HG03432 (cell line): ENCODE results near the gene SELENOT.
"Not testable (repeated sequence)": the region's sequence is repeated elsewhere in the genome, so short reads cannot be mapped to it uniquely, and the experiment has no call there.

Source experiments
- ATAC-seq: cut with Tn5 transposase; IDR thresholded peaks from one replicate; pipeline ENCODE4 v1.9.1; 2021; ENCODE audit warnings: mild to moderate bottlenecking, moderate library complexity; ENCODE audit not compliant: unreplicated experiment

The SELENOT gene

DNA sequence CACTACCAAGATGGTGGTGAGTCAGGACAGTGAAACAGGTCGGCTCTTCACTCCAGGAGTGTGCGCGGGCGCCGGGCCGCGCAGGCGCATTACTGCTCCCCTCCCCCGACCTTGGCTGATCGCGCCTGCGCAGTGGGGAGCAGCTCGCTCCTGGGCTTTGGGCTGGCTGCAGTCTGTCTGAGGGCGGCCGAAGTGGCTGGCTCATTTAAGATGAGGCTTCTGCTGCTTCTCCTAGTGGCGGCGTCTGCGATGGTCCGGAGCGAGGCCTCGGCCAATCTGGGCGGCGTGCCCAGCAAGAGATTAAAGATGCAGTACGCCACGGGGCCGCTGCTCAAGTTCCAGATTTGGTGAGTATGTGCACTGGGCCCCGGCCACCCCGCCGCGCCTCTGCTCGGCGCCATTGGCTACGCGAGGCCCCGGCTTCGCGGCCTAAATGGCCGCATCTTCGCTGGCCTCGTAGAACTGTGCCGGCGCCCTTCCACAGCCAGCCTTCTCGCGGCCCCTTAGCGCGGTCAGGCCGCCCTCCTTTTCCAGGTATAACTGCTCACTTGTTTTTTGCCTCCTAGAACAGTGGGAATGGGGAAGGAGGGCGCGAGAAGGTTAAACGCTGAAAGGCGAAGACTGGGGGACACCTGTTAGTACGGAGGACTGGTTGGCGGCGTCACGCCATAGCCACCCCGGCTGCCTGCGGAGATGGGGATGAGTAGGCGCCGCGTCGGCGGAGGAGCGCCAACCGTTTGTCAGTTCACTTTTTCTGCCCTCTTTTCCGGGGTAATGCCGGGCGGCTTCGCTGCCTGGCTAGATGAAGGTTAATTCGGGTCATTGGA lies at the start of gene SELENOT:
Gene SELENOT, plus strand, starts transcription at position 169 of the 827 bp plus-strand sequence. Its CDS starts 42 bp downstream, at position 211.
- ATAC-seq = peak; percentile 59

DNA sequence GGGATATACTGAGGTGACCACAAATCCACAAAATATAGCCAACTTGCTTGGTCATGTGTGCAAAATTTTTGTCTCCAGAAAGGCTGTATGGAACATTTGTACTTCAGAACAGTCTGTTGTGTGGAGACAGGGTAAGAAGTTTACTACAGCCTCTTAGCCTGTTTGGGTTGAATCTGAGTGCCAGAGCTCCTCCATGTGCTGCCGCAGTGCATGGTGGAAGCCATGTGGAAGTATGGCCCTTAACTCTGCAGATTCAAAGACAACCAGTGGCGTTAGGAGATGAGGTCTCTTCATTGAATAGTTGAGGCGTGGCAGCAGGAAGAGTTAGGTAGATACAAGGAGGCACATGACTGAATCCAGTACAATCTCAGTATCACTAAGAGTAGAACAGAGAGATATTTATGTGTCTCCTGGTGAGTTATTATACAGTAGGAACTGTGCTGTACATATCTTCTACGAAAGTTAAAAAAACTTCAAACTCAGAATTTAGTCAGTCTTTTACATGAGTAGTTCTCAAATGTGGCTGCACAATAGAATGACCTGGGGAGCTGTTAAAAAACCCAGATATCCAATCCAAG lies 47.2 kb upstream of the SELENOT start:
- ATAC-seq = no peak

DNA sequence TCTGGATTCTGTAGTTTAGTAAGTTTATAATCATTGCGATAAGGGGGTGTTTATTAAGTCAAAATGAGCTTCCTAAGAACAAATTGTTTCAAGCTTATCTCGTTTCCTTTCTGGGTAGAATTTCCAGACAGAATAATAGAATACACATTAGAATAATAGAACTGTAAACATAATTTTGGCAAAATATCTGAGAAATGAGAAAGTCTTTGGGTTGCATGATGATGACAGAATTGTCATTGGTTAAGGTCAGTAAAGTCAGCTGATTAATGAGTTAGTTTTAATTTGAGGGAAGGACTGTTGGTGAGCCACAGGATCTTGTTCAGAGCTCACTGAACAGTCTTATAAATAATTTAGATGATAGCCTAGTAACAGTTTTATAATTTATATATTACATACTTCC lies 46.3 kb upstream of the SELENOT start:
- no peak for ATAC-seq

DNA sequence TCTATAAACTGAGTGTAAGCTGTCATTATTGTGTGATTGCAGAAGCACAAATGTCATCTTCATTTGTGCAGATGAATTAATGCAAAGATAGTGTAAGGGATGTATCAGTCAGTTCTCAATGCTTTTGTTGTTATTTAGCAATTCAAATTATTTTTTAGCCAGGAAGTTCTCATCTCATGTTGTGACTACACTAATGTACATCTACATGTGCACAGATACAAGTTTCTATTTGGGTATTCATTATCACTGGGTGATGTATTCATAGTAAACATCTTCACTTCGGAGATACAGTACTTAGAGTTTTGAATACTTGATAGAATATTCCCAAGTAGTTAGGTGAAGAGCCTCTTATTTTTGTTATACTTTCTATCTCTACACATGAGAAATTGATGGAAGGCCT lies 45.4 kb upstream of the SELENOT start:
- no peak for ATAC-seq

DNA sequence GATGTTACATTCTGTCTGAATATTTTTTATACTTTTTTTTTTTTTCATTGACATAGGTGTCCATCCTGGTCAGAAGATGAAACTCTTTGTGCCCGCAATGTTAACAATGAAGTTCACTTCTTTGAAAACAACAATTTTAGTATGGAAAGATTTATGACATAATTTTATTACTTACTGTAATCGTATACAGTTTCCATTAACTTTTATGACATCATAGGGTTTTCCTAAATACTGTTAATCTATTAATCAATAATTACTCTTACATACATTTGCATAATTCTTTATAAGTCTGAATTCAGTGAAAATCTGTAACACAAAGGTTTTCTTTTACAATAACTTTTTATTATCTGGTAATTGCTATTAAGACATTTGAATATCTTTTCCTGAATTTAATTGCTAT lies 38.9 kb upstream of the SELENOT start:
- no peak for ATAC-seq

- ATAC-seq = no peak
Measured at GRCh38 chr3:150567328-150567727, 35.8 kb upstream of the SELENOT start.

GRCh38 chr3:150577855-150578254 lies 25.3 kb upstream of the SELENOT start:
- ATAC-seq = no peak

- no peak for ATAC-seq
Measured at GRCh38 chr3:150581174-150581573, 21.9 kb upstream of the SELENOT start.

DNA sequence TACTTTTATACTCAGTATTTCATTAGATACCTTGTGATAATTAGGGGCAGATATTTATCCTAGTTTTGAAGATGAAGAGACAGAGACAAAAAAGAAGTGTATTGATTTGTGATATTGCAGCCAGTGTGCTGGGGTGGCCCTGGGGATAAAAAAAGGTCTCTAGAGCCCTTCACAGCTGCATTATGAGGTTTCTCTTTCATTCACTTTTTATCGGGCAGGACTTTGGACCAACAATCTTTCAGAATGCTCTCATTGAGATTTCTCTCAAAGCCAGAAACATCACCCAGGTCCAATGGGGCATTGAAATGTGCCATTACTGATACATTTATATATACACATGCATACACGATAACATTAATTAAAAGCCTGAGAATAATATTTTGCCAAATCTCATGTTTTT lies 20.5 kb upstream of the SELENOT start:
- ATAC-seq = peak; percentile 78

GRCh38 chr3:150583028-150583427 lies 20.1 kb upstream of the SELENOT start:
- ATAC-seq = peak; percentile 73

DNA sequence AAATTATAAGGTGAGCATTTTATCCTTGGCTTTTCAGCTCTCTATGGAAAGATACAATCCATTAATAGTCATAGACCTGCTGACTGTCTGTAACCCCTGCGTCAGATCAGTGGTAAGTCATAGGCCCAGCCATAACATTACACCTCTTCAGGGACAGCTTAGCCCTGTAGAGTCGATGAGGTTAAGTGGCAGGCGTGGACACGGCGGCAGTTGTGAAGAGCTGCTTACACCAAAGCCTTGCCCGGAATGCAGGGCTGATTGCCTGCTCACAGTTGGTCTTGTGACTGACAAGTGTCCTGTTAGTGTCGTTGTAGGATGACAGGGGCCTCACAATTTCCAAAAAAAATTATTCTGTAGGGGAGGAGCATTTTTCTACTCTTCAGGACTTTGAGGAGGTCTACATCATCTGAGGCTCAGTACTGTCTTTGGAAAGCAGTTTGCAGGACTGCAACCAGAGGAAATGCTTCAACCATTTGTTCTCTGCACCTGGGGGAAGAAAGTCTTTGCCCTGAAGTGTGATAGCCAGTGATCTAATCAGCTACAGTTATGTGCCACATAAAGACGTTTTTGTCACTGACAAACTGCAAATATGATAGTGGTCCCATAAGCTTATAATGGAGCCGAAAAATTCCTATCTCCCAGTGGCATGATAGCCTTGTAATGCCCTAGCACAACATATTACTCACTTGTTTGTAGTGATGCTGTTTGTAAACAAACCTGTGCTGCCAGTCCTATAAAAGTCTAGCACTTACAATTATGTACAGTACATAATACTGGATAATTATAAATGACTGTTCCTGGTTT lies 14.9 kb upstream of the SELENOT start:
- ATAC-seq = no peak

DNA sequence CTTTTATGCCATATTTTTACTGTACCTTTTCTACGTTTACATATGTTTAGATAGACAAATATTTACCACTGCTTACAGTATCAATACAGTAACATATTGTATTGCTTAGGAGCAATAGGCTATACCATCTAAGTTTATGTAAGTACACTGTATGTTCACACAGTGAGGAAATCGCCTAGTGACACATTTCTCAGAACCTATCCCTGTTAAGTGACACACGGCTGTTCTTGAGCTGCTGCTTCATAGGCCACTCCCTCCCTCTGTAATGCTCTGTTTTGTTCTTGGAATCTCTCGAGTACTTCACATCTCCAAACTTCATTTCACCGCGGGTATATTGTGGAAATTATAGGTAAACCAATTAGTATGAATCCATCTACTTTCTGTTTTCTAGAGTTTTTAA lies 13.4 kb upstream of the SELENOT start:
- ATAC-seq = no peak

- no peak for ATAC-seq
Measured at GRCh38 chr3:150594150-150594549, 9.0 kb upstream of the SELENOT start.

GRCh38 chr3:150597646-150598045 lies 5.5 kb upstream of the SELENOT start:
- no peak for ATAC-seq

GRCh38 chr3:150599611-150600297 lies 3.4 kb upstream of the SELENOT start:
- peak; percentile 23 for ATAC-seq

DNA sequence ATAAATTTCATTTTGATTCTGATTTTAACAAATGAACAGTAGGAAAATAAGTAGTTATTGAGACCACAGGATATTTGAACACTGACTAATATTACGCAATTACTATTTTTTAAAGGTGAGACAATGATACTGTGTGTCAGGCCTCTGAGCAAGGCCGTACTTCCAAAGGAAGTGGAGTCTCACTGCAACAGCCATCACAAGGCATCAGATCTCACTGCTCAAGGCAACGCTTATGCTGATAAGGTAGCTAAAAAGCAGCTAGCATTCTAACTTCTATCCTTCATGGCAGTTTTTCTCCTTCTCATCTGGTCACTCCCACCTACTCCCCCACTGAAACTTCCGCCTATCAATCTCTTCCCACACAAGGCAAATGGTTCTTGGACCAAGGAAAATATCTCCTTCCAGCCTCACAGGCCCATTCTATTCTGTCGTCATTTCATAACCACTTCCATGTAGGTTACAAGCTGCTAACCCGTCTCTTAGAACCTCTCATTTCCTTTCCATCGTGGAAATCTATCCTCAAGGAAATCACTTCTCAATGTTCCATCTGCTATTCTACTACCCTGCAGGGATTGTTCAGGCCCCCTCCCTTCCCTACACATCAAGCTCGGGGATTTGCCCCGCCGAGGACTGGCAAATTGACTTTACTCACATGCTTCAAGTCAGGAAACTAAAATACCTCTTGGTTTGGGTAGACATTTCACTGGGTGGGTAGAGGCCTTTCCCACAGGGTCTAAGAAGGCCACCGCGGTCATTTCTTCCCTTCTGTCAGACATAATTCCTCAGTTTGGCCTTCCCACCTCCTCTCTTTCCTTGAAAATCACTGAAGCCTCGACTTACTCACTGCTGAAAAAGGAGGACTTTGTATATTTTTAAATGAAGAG lies 2.2 kb upstream of the SELENOT start:
- ATAC-seq = not testable (repeated sequence)

GRCh38 chr3:150602426-150603152 lies 532 bp upstream of the SELENOT start:
- peak; percentile 13 for ATAC-seq

DNA sequence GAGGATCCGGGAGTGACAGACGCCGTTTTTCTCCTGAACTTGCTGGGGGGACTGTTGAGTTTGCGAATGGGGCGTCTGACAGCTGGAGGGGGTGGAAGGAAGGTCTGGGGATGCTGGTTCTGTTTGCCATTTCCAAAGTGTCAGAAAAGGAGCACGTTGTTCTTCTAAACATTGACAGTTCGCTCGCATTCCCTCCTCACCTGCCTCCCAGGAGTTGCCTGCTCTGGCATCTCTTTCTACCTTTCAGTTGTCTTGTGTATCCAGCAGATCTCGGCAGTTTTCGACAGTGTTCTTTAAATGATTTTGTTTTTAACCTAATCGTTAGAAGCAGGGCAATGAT lies 829 bp downstream of the SELENOT start:
- ATAC-seq = peak; percentile 1

GRCh38 chr3:150605998-150606641 lies 3.0 kb downstream of the SELENOT start:
- ATAC-seq = no peak
